HEK293 (cell line): ENCODE results near the gene PLXND1.
A peak's percentile ranks its signal among the peaks of the same experiment; 100 is the strongest.

ENCODE experiments used
- CTCF ChIA-PET: fragments of 350-600 bp; formaldehyde crosslinking; extraction: SDS; loops from one replicate; lab custom pipeline; 2021; ENCODE audit warnings: antibody characterized with exemption; lab: Yijun Ruan, JAX
- POLR2A ChIA-PET: fragments of 300-600 bp; formaldehyde crosslinking; extraction: SDS; loops from one replicate; lab custom pipeline; 2020; ENCODE audit warnings: antibody characterized with exemption, inconsistent platforms; lab: Yijun Ruan, JAX
- H3K27ac ChIP-seq: fragments of 200-500 bp; sonication (Bioruptor generic); 2 replicates; pipeline ENCODE4 v1.5.1; 2014; ENCODE audit warnings: low read depth, low read length, control low read depth, inconsistent platforms; ENCODE audit errors: extremely low read depth
- H3K36me3 ChIP-seq, 2 experiments: fragments of 200-500 bp in 1 of 2; sonication (Bioruptor generic) in 1 of 2; 1 replicate in 1 of 2; 2 replicates in 1 of 2; pipeline ENCODE4 v1.5.1; 2014 to 2017; ENCODE audit warnings: inconsistent platforms in 2 of 2, low read length in 2 of 2; ENCODE audit not compliant: control insufficient read depth in 2 of 2, insufficient read depth in 1 of 2
- H3K4me1 ChIP-seq: fragments of 200-500 bp; sonication (Bioruptor generic); 2 replicates; pipeline ENCODE4 v1.5.1; 2014; ENCODE audit warnings: mild to moderate bottlenecking, low read length, inconsistent platforms; ENCODE audit not compliant: control insufficient read depth, insufficient read depth
- H3K4me3 ChIP-seq: 2 replicates; pipeline ENCODE4 v1.5.1; 2011; ENCODE audit warnings: low read depth, mild to moderate bottlenecking, control low read depth, low read length, moderate library complexity
- H3K9me3 ChIP-seq: fragments of 200-500 bp; sonication (Bioruptor generic); 2 replicates; pipeline ENCODE4 v1.5.1; 2014; ENCODE audit warnings: low read depth, low read length, inconsistent platforms; ENCODE audit not compliant: control insufficient read depth, insufficient read depth
- PRDM1 ChIP-seq: fragments of 450-650 bp; formaldehyde crosslinking; IDR thresholded peaks from 2 replicates; pipeline ENCODE4; 2016; ENCODE audit warnings: missing biosample characterization, missing genetic modification characterization
- SP2 ChIP-seq: fragments of 450-650 bp; formaldehyde crosslinking; IDR thresholded peaks from 2 replicates; pipeline ENCODE4 v1.5.1; 2016; ENCODE audit warnings: missing biosample characterization, missing genetic modification characterization
- ZBTB7A ChIP-seq: fragments of 450-650 bp; formaldehyde crosslinking; IDR thresholded peaks from 2 replicates; pipeline ENCODE4 v1.5.1; 2016; ENCODE audit warnings: low read depth, missing biosample characterization, missing genetic modification characterization
- ZIC2 ChIP-seq: fragments of 450-650 bp; formaldehyde crosslinking; IDR thresholded peaks from 2 replicates; pipeline ENCODE4 v1.5.1; 2016; ENCODE audit warnings: missing biosample characterization, missing genetic modification characterization
- ZNF140 ChIP-seq: fragments of 450-650 bp; formaldehyde crosslinking; IDR thresholded peaks from 2 replicates; pipeline ENCODE4 v1.5.1; 2016; ENCODE audit warnings: missing biosample characterization, missing genetic modification characterization
- ZNF341 ChIP-seq: fragments of 450-650 bp; formaldehyde crosslinking; IDR thresholded peaks from 2 replicates; pipeline ENCODE4; 2016; ENCODE audit warnings: low read depth, missing biosample characterization, missing genetic modification characterization
- ZNF501 ChIP-seq: fragments of 450-650 bp; formaldehyde crosslinking; IDR thresholded peaks from 2 replicates; pipeline ENCODE4 v1.5.1; 2016; ENCODE audit warnings: missing biosample characterization, missing genetic modification characterization
- ZNF600 ChIP-seq: fragments of 450-650 bp; formaldehyde crosslinking; IDR thresholded peaks from 2 replicates; pipeline ENCODE4 v1.5.1; 2016; ENCODE audit warnings: missing biosample characterization, missing genetic modification characterization
- ZNF664 ChIP-seq: fragments of 450-650 bp; formaldehyde crosslinking; IDR thresholded peaks from 2 replicates; pipeline ENCODE4 v1.5.1; 2016; ENCODE audit warnings: missing biosample characterization, missing genetic modification characterization
- TF ChIP-seq, protein P1 (sequence below): fragments of 450-650 bp; formaldehyde crosslinking; IDR thresholded peaks from 2 replicates; pipeline ENCODE4 v1.5.1; 2016; ENCODE audit warnings: missing biosample characterization, missing genetic modification characterization, low read depth
- TF ChIP-seq, protein P2 (sequence below): sonication (generic); formaldehyde crosslinking; IDR thresholded peaks from 2 replicates; pipeline ENCODE4 v1.8.1; 2022; ENCODE audit warnings: mild to moderate bottlenecking, moderate library complexity, missing genetic modification reagents
- TF ChIP-seq, protein P3 (sequence below): fragments of 450-650 bp; formaldehyde crosslinking; IDR thresholded peaks from 2 replicates; pipeline ENCODE4 v1.5.1; 2016; ENCODE audit warnings: missing biosample characterization, missing genetic modification characterization, borderline replicate concordance
- TF ChIP-seq, protein P4 (sequence below): fragments of 450-650 bp; formaldehyde crosslinking; IDR thresholded peaks from 2 replicates; pipeline ENCODE4 v1.5.1; 2016; ENCODE audit warnings: missing biosample characterization, missing genetic modification characterization
- TF ChIP-seq, protein P5 (sequence below): fragments of 450-650 bp; formaldehyde crosslinking; IDR thresholded peaks from 2 replicates; pipeline ENCODE4 v1.5.1; 2017; ENCODE audit warnings: missing biosample characterization, missing genetic modification characterization

PLXND1 gene

DNA sequence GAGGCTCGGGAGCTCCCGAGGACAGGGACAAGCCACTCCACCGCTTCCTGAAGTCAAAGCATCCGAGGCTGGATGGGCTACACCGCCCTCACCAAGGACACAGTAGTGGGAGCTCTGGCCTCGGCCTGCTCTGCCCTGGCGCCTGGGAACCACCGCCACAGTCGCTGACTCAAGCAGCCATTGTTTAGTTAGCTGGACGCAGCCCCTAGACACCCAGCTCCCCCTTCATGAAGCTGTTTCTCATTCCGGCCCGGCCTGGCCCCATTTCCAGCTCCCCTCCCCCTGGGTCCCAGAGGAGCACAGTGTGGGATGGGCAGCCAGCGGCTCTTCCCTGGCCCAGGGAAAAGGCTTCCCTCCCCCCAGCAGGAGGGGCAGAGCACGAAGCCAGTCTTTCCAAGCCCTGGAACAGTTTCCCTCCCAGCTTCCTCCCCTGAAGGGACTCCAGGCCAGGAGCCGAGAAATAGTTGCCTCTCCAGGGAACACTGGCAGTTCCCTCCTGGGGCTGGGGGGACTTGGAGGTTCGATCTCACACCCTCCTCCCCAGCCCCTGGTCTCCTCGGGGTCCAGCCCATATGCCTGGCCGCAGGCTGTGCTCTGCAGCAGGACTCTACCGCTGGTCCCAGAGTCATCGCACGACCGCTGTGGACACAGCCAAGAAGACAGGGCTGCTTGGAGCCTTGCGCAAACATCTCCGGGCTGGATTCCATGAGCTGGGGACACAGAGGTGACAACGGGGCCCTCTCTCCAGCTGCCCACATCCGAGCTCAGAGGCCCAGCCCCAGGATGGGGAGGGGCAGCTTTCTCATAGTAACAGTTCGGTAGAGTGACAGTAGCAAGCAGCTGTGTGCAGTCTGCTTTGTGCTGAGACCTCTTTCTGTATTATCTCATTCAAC, 10.0 kb downstream of the PLXND1 start:
- H3K4me3 ChIP-seq: no peak overlapping the region
- CTCF ChIA-PET: interaction anchor here (0.8 to 1.0 kb wide), 3 partner anchors 106 to 228 kb away, joined by 3 to 4 read pairs (median 3); no protein-coding TSS in a partner anchor
- no peak overlapping the region for H3K27ac ChIP-seq
- H3K36me3 ChIP-seq: no peaks in the 10 kb centered on the region
- peaks cover 4% of the 10 kb centered on the region; the same call in 1 of the 2 replicates for H3K4me1 ChIP-seq
- TF ChIP-seq PRDM1 (no peak), ZNF341 (tag by site-specific recombination) (peak; percentile 84), SP2 (0 out of 2 replicates have a peak, but pooled peaks have one; percentile 37), ZNF600 (tag by site-specific recombination) (0 out of 2 replicates have a peak, but pooled peaks have one; percentile 10), ZIC2 (peak; percentile 51)
- TF ChIP-seq, protein P1, sequence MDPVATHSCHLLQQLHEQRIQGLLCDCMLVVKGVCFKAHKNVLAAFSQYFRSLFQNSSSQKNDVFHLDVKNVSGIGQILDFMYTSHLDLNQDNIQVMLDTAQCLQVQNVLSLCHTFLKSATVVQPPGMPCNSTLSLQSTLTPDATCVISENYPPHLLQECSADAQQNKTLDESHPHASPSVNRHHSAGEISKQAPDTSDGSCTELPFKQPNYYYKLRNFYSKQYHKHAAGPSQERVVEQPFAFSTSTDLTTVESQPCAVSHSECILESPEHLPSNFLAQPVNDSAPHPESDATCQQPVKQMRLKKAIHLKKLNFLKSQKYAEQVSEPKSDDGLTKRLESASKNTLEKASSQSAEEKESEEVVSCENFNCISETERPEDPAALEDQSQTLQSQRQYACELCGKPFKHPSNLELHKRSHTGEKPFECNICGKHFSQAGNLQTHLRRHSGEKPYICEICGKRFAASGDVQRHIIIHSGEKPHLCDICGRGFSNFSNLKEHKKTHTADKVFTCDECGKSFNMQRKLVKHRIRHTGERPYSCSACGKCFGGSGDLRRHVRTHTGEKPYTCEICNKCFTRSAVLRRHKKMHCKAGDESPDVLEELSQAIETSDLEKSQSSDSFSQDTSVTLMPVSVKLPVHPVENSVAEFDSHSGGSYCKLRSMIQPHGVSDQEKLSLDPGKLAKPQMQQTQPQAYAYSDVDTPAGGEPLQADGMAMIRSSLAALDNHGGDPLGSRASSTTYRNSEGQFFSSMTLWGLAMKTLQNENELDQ (tag by site-specific recombination): no peak
- no peaks in the 10 kb centered on the region for H3K9me3 ChIP-seq
- POLR2A ChIA-PET: interaction anchor here (1.1 kb wide), 1 partner anchor 156 kb away, joined by 3 read pairs; the partner anchor contains the start of genes IFT122 and MBD4

DNA sequence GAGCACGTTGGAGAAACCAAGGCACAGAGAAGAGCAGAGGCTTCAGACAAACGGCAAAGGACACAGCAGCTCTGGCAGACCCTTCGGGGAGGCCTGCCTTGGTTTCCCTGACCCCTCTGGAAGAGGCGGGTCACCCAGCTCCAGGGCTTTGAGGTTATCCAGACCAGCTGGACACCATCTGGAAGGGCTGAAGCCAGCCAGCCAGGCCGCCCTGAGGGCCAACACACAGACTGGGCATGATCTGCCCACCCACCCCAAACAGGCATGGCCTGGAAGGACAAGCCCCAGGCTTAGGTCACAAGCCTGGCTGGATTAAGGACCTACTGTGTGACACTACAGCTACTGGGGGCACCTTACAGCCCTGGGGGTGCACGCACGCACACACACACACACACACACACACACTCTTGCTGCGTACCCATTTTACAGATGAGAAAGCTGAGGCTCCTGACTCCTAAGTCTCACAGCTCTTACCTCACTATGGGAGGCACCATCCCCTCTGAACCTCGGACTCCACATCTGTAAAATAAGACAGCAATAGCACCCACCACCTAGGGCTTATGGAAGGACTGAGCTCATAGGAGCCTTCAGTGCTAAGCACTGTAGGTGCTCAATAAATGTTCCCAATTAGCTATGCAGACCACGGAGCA, 10.8 kb downstream of the PLXND1 start:
- Histone ChIP-seq H3K27ac (no peak overlapping the region), H3K4me3 (no peak overlapping the region), H3K9me3 (no peaks in the 10 kb centered on the region), H3K36me3 (no peaks in the 10 kb centered on the region), H3K4me1 (peaks cover 4% of the 10 kb centered on the region; the same call in 1 of the 2 replicates)
- ChIA-PET POLR2A (interaction anchor here (1.1 kb wide), 1 partner anchor 156 kb away, joined by 3 read pairs; the partner anchor contains the start of genes IFT122 and MBD4), CTCF (interaction anchor here (0.6 to 1.0 kb wide), 3 partner anchors 106 to 229 kb away, joined by 3 to 4 read pairs (median 3); no protein-coding TSS in a partner anchor)
- TF ChIP-seq, protein P2, sequence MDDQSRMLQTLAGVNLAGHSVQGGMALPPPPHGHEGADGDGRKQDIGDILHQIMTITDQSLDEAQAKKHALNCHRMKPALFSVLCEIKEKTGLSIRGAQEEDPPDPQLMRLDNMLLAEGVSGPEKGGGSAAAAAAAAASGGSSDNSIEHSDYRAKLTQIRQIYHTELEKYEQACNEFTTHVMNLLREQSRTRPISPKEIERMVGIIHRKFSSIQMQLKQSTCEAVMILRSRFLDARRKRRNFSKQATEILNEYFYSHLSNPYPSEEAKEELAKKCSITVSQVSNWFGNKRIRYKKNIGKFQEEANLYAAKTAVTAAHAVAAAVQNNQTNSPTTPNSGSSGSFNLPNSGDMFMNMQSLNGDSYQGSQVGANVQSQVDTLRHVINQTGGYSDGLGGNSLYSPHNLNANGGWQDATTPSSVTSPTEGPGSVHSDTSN (CRISPR knock-in tag): no peak
- TF ChIP-seq, protein P3, sequence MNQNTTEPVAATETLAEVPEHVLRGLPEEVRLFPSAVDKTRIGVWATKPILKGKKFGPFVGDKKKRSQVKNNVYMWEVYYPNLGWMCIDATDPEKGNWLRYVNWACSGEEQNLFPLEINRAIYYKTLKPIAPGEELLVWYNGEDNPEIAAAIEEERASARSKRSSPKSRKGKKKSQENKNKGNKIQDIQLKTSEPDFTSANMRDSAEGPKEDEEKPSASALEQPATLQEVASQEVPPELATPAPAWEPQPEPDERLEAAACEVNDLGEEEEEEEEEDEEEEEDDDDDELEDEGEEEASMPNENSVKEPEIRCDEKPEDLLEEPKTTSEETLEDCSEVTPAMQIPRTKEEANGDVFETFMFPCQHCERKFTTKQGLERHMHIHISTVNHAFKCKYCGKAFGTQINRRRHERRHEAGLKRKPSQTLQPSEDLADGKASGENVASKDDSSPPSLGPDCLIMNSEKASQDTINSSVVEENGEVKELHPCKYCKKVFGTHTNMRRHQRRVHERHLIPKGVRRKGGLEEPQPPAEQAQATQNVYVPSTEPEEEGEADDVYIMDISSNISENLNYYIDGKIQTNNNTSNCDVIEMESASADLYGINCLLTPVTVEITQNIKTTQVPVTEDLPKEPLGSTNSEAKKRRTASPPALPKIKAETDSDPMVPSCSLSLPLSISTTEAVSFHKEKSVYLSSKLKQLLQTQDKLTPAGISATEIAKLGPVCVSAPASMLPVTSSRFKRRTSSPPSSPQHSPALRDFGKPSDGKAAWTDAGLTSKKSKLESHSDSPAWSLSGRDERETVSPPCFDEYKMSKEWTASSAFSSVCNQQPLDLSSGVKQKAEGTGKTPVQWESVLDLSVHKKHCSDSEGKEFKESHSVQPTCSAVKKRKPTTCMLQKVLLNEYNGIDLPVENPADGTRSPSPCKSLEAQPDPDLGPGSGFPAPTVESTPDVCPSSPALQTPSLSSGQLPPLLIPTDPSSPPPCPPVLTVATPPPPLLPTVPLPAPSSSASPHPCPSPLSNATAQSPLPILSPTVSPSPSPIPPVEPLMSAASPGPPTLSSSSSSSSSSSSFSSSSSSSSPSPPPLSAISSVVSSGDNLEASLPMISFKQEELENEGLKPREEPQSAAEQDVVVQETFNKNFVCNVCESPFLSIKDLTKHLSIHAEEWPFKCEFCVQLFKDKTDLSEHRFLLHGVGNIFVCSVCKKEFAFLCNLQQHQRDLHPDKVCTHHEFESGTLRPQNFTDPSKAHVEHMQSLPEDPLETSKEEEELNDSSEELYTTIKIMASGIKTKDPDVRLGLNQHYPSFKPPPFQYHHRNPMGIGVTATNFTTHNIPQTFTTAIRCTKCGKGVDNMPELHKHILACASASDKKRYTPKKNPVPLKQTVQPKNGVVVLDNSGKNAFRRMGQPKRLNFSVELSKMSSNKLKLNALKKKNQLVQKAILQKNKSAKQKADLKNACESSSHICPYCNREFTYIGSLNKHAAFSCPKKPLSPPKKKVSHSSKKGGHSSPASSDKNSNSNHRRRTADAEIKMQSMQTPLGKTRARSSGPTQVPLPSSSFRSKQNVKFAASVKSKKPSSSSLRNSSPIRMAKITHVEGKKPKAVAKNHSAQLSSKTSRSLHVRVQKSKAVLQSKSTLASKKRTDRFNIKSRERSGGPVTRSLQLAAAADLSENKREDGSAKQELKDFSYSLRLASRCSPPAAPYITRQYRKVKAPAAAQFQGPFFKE: no peak
- TF ChIP-seq, protein P4, sequence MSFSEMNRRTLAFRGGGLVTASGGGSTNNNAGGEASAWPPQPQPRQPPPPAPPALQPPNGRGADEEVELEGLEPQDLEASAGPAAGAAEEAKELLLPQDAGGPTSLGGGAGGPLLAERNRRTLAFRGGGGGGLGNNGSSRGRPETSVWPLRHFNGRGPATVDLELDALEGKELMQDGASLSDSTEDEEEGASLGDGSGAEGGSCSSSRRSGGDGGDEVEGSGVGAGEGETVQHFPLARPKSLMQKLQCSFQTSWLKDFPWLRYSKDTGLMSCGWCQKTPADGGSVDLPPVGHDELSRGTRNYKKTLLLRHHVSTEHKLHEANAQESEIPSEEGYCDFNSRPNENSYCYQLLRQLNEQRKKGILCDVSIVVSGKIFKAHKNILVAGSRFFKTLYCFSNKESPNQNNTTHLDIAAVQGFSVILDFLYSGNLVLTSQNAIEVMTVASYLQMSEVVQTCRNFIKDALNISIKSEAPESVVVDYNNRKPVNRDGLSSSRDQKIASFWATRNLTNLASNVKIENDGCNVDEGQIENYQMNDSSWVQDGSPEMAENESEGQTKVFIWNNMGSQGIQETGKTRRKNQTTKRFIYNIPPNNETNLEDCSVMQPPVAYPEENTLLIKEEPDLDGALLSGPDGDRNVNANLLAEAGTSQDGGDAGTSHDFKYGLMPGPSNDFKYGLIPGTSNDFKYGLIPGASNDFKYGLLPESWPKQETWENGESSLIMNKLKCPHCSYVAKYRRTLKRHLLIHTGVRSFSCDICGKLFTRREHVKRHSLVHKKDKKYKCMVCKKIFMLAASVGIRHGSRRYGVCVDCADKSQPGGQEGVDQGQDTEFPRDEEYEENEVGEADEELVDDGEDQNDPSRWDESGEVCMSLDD: no peak
- TF ChIP-seq ZBTB7A (tag by site-specific recombination) (0 out of 2 replicates have a peak, but pooled peaks have one; percentile 28), ZNF140 (tag by site-specific recombination) (no peak), ZNF664 (tag by site-specific recombination) (peak; percentile 96; the same call in 1 of the 2 replicates), ZNF501 (tag by site-specific recombination) (no peak)
- TF ChIP-seq, protein P5, sequence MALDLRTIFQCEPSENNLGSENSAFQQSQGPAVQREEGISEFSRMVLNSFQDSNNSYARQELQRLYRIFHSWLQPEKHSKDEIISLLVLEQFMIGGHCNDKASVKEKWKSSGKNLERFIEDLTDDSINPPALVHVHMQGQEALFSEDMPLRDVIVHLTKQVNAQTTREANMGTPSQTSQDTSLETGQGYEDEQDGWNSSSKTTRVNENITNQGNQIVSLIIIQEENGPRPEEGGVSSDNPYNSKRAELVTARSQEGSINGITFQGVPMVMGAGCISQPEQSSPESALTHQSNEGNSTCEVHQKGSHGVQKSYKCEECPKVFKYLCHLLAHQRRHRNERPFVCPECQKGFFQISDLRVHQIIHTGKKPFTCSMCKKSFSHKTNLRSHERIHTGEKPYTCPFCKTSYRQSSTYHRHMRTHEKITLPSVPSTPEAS (tag by site-specific recombination): peak; percentile 68
